Upper lobe of right lung (tissue), 1 donor: Measurements from ENCODE around the gene SLC12A6. TPM values are rescaled to one million over a fixed set of nuclear protein-coding genes. Genes with fewer than 3 reads are reported as not detected.
"Not testable (repeated sequence)": the region's sequence is repeated elsewhere in the genome, so short reads cannot be mapped to it uniquely, and the experiment has no call there.

Experiments used
- ATAC-seq: fragments of 200-7000 bp; cut with Tn5 transposase; one replicate; pipeline ENCODE4 v1.9.1; 2020; ENCODE audit warnings: mild to moderate bottlenecking, moderate library complexity
- DNase-seq: peaks from one replicate; pipeline ENCODE4 v3.0.0-alpha.2; 2020
- H3K27ac ChIP-seq: fragments of 200-600 bp; one replicate; pipeline ENCODE4 v1.8.0; 2022
- H3K27me3 ChIP-seq: fragments of 200-600 bp; one replicate; pipeline ENCODE4 v1.8.0; 2022; ENCODE audit warnings: mild to moderate bottlenecking
- H3K36me3 ChIP-seq: fragments of 200-600 bp; one replicate; pipeline ENCODE4 v1.8.0; 2022
- H3K4me1 ChIP-seq: fragments of 200-600 bp; one replicate; pipeline ENCODE4 v1.8.0; 2022
- H3K4me3 ChIP-seq: fragments of 200-600 bp; one replicate; pipeline ENCODE4 v1.8.0; 2022; ENCODE audit warnings: mild to moderate bottlenecking
- H3K9me3 ChIP-seq: fragments of 200-600 bp; one replicate; pipeline ENCODE4 v1.8.0; 2022
- intact Hi-C: fragments of 100-400 bp; cut with DNase I; formaldehyde crosslinking; loops from one replicate; pipeline ENCODE4 v1.11.0; 2022
- total RNA-seq: library from RNA; stranded (reverse); fragmentation: NEBNext Ultra II Directional; extraction: Animal tissue kit (Norgen Biotek cat#: 25700); gene quantifications from one replicate; pipeline ENCODE4 v1.2.1, GENCODE V29; 2021
- TF ChIP-seq, protein P1 (sequence below): fragments of 200-600 bp; IDR thresholded peaks from one replicate; pipeline ENCODE4 v1.8.0; 2022; ENCODE audit warnings: antibody characterized with exemption
- donor health status: DM: no; HTN: yes; CAD: no; lungs with severe emphysema.

SLC12A6 gene
- total RNA-seq, 1 donor from 2014 or later = 44.9 TPM

DNA sequence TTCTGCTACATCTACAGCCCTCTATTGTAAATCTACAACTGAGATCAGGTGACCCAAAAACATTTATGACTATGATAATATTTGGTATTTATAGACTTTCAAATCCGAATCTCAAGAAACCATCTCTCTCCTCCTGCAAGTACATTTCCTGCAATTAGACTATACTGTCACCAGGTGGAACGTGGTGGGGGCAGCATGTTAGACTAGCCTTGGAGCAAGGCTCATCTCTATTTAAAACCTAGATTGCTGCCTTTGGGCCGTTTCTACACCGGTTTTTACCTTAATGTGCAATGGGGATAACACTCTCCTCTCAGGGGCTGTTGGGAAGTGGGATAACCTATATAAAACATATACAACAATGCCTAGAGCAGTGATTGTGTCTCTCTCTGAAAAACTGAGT, 123.9 kb downstream of the SLC12A6 start:
- H3K4me3 ChIP-seq = no peak overlapping the region
- intact Hi-C loops = loop anchor here (10.0 kb wide), 1 partner anchor 109 kb away; the partner anchor contains the start of genes EMC7 and PGBD4
- H3K4me1 ChIP-seq = no peaks in the 10 kb centered on the region
- no peaks in the 10 kb centered on the region for H3K27me3 ChIP-seq
- H3K36me3 ChIP-seq = no peaks in the 10 kb centered on the region
- ATAC-seq (no peak), DNase-seq (no peak)
- H3K9me3 ChIP-seq = no peaks in the 10 kb centered on the region
- TF ChIP-seq, protein P1, sequence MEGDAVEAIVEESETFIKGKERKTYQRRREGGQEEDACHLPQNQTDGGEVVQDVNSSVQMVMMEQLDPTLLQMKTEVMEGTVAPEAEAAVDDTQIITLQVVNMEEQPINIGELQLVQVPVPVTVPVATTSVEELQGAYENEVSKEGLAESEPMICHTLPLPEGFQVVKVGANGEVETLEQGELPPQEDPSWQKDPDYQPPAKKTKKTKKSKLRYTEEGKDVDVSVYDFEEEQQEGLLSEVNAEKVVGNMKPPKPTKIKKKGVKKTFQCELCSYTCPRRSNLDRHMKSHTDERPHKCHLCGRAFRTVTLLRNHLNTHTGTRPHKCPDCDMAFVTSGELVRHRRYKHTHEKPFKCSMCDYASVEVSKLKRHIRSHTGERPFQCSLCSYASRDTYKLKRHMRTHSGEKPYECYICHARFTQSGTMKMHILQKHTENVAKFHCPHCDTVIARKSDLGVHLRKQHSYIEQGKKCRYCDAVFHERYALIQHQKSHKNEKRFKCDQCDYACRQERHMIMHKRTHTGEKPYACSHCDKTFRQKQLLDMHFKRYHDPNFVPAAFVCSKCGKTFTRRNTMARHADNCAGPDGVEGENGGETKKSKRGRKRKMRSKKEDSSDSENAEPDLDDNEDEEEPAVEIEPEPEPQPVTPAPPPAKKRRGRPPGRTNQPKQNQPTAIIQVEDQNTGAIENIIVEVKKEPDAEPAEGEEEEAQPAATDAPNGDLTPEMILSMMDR = no peak
- no peak overlapping the region for H3K27ac ChIP-seq

DNA sequence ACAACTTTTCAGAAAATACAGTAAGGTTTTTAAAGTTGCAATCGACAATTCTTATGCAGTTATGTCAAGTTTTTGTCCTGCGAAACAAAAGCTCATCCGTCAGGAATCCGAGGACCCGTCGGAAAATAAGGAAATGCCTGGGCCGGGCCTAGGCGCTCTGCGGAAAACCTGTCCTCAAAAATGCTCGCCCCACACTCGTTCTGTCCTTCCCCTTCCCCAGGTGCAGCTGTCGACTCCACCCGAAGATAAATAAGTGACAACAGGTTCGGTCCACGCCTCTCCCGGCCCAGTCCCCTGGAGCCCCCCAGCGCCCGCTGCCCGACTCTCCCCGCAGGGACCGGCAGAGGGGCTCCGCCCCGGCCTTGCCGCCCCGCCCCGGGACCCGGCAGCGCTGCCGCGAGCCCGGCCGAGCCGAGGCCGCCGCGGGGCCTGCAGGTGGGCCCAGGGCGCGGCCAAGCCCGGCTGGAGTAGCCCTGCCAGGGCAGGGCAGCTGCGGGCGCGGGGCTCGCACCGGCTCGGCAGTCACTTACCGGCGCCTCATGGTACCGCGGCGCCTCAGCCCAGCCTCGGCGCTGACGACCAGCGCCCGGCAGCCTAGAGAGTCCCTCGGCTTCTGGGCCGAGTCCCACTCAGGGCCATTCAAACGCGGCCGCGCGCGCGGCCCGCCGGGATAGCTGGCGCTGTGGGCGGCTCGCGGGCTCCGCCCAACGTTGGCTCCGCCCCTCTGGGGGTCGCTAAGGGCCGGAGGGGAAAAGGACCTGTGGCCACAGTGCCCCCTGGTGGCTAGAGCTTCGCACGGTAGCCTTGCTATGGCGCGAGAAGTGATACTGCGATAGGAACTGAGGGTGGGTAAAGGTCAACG, 127.9 kb downstream of the SLC12A6 start, which contains the start of gene KATNBL1:
KATNBL1 (minus strand) TSS at position 676 of the 862 bp plus-strand sequence. CDS start 46,420 bp downstream, outside the sequence.
- Histone ChIP-seq H3K4me3 (peak within 1 kb of the TSS; percentile 57), H3K9me3 (no peaks in the 10 kb centered on the region), H3K4me1 (no peaks in the 10 kb centered on the region), H3K27ac (peak within 1 kb of the TSS; percentile 83), H3K36me3 (peaks cover 3% of the 10 kb centered on the region), H3K27me3 (no peaks in the 10 kb centered on the region)
- intact Hi-C loops = loop anchor here (10.0 kb wide), 2 partner anchors 105 to 145 kb away; partner anchors contain the start of genes EMC7 and PGBD4
- ATAC-seq (peak; percentile 99), DNase-seq (peak; percentile 99)
- TF ChIP-seq, protein P1 = peak; percentile 94

DNA sequence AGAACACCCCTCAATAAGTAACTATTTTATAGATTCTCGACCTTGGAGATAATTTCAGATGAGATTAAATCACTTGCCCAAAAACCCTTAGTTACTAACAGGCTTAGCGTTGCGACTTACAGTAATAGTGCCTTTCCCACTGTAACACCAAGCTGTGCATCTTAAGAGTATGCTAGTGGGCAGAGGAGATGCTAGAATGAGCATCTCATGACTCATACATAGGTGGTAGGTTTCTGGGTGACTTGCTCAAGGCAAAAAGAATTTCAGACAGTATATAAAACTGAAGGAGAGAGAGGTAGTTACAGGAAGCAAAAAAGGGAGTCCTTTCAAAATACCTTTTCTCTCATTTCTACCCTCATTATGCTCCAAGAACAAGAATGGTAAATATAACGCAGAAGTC, 131.6 kb downstream of the SLC12A6 start:
- H3K27me3 ChIP-seq = no peaks in the 10 kb centered on the region
- ATAC-seq (no peak), DNase-seq (no peak)
- no peak overlapping the region for H3K4me3 ChIP-seq
- H3K36me3 ChIP-seq = peaks cover 3% of the 10 kb centered on the region
- intact Hi-C loops = loop anchor here (10.0 kb wide), 1 partner anchor 141 kb away; no protein-coding TSS in a partner anchor
- TF ChIP-seq, protein P1 = no peak
- no peaks in the 10 kb centered on the region for H3K4me1 ChIP-seq
- H3K9me3 ChIP-seq = no peaks in the 10 kb centered on the region
- no peak overlapping the region for H3K27ac ChIP-seq

DNA sequence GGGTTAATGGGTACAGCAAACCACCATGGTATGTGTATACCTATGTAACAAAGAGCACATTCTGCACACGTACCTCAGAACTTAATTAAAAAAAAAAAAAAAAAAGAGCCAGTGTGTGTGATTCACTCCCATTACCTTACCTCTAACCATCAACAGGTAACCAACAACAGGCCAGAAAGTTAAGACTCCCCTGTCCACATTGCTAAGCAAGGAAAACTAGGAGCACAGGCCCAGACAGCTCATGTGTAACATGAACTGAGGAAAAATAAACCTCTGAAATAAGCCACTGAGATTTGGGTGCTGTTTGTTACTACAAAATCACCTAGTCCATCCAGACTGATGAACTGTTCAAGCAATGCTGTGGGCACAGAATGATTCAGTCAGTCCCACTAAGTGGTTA, 133.6 kb downstream of the SLC12A6 start:
- TF ChIP-seq, protein P1 = no peak
- no peak overlapping the region for H3K4me3 ChIP-seq
- no peak for DNase-seq
- no peaks in the 10 kb centered on the region for H3K9me3 ChIP-seq
- H3K27me3 ChIP-seq = no peaks in the 10 kb centered on the region
- no peak overlapping the region for H3K27ac ChIP-seq
- no peaks in the 10 kb centered on the region for H3K4me1 ChIP-seq
- H3K36me3 ChIP-seq = peaks cover 7% of the 10 kb centered on the region
- ATAC-seq = no peak
- intact Hi-C loops = loop anchor here (10.0 kb wide), 1 partner anchor 139 kb away; no protein-coding TSS in a partner anchor

DNA sequence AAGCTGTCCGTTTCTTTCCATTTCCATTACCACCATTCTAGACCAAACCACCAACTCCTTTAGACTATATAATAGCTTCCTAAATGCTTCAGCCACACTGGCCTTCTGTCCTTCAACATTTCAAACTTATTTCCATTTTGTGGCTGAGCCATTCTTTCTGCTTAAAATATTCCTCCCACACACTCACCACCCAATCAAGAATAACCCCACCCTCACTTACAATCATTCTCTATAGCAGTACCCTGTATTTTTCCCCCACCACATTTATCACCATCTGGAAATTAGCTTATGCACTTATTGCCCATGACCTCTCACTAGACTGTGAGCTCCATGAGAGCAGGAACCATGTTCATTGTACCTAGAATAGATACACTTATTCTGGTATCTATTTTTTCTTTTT, 134.3 kb downstream of the SLC12A6 start:
- Histone ChIP-seq H3K4me1 (no peaks in the 10 kb centered on the region), H3K27me3 (no peaks in the 10 kb centered on the region), H3K36me3 (peaks cover 7% of the 10 kb centered on the region), H3K27ac (no peak overlapping the region), H3K9me3 (no peaks in the 10 kb centered on the region), H3K4me3 (no peak overlapping the region)
- DNase-seq = no peak
- TF ChIP-seq, protein P1 = no peak
- no peak for ATAC-seq
- intact Hi-C loops = loop anchor here (10.0 kb wide), 1 partner anchor 139 kb away; no protein-coding TSS in a partner anchor

DNA sequence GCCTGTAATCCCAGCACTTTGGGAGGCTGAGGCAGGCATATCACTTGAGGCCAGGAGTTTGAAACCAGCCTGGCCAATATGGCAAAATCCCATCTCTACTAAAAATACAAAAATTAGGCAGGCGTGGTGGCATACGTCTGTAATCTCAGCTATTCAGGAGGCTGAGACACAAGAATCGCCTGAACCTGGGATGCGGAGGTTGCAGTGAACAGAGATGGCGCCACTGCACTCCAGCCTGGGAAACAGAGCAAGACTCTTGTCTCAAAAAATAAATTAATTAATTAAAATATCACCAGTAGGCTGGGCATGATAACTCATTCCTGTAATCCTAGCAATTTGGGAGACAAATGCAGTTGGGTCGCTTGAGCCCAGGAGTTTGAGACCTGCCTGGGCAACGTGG, 144.3 kb downstream of the SLC12A6 start:
- H3K36me3 ChIP-seq, DNase-seq, ATAC-seq, H3K4me3 ChIP-seq, H3K9me3 ChIP-seq, H3K4me1 ChIP-seq, H3K27me3 ChIP-seq, intact Hi-C loops, H3K27ac ChIP-seq: not testable (repeated sequence)
